SU-DHL-6 (cell line): ENCODE results near the gene ADGRG7.

Experiments
- CTCF ChIP-seq: fragments of 200-600 bp; sonication (generic); IDR thresholded peaks from one replicate; pipeline ENCODE4 v1.5.1; 2017; ENCODE audit warnings: antibody characterized with exemption, mild to moderate bottlenecking, low read length, moderate library complexity; ENCODE audit not compliant: insufficient read depth, poor library complexity, severe bottlenecking
- EZH2phosphoT487 ChIP-seq: fragments of 200-600 bp; sonication (generic), shearing (Covaris generic); conservative IDR thresholded peaks from 2 replicates; pipeline ENCODE4 v1.6.1; 2018; ENCODE audit warnings: mild to moderate bottlenecking, antibody characterized with exemption, low read length, moderate library complexity, mixed read lengths

DNA sequence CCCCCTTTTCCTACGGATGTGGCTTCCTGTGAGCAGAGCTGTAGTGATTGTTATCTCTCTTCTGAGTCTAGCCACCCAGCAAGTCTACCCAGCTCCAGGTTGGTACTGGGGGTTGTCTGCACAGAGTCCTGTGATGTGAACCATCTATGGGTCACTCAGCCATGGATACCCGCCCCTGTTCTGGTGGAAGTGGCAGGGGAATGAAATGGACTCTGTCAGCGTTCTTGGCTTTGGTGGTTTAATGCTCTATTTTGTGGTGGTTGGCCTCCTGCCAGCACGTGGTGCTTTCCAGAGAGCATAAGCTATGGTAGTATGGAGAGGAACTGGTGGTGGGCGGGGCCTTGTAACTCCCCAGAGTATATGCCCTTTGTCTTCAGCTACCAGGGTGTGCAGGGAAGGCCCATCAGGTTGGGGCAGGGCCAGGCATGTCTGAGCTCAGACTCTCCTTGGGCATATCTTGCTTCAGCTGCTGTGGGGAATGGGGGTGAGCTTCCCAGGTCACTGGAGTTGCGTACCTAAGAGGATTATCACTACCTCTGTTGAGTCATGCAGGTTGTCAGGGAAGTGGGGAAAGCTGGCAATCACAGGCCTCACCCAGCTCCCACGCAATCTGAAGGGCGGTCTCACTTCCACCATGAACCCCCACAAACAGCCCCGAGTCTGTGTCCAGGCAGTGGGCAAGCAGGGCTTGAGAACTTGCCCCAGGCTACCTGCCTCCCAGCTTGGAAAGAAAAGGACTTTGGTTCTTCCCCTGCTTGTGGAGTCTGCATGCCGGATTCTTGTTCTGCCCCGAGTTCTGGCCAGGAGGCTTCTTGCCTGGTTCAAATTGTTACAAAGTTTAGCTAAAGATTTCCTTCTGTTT, 9.0 kb upstream of the ADGRG7 start:
- no peak for TF ChIP-seq CTCF
- no peak for TF ChIP-seq EZH2phosphoT487
